A673 (cell line): ENCODE results near the gene PKP3. TPM values are rescaled to one million over a fixed set of nuclear protein-coding genes. Genes with fewer than 3 reads are reported as not detected.
"Not testable (repeated sequence)": the region's sequence is repeated elsewhere in the genome, so short reads cannot be mapped to it uniquely, and the experiment has no call there.

ENCODE experiments used
- BruUV-seq: library from RNA; stranded (reverse); fragments of 400-500 nt; replicated peaks from 2 replicates; lab custom pipeline; 2021; lab: Mats Ljungman, UMichigan
- CTCF ChIA-PET: fragments of 300-600 bp; sonication (Branson Sonifier 250); formaldehyde crosslinking; loops from one replicate; lab custom pipeline; 2022; ENCODE audit warnings: antibody characterized with exemption; lab: Charles Lee
- POLR2A ChIA-PET: fragments of 300-600 bp; sonication (Branson Sonifier 250); formaldehyde crosslinking; loops from one replicate; lab custom pipeline; 2022; ENCODE audit warnings: antibody characterized with exemption; ENCODE audit not compliant: low non-redundant PET; lab: Charles Lee
- DNase-seq: peaks from one replicate; pipeline ENCODE4 v3.0.0-alpha.2; 2015; ENCODE audit warnings: low spot score
- H3K27ac ChIP-seq: fragments of 200-600 bp; sonication (generic); 2 replicates; pipeline ENCODE4 v1.5.1; 2016; ENCODE audit warnings: mixed run types, low read depth, mild to moderate bottlenecking, mixed read lengths, antibody characterized with exemption, low read length; ENCODE audit not compliant: poor library complexity, severe bottlenecking
- H3K27me3 ChIP-seq: fragments of 200-600 bp; sonication (generic); replicated peaks from 2 replicates; pipeline ENCODE4 v1.6.1; 2017; ENCODE audit warnings: mixed run types, low read depth, mild to moderate bottlenecking, mixed read lengths, antibody characterized with exemption, low read length; ENCODE audit not compliant: insufficient read depth, poor library complexity
- H3K36me3 ChIP-seq: fragments of 200-600 bp; sonication (generic); 2 replicates; pipeline ENCODE4 v1.6.1; 2016; ENCODE audit warnings: mixed run types, mild to moderate bottlenecking, mixed read lengths, antibody characterized with exemption, low read length; ENCODE audit not compliant: insufficient read depth, poor library complexity, severe bottlenecking
- H3K4me1 ChIP-seq: fragments of 200-600 bp; sonication (generic); 2 replicates; pipeline ENCODE4 v1.6.1; 2017; ENCODE audit warnings: mixed run types, mild to moderate bottlenecking, mixed read lengths, antibody characterized with exemption, low read length; ENCODE audit not compliant: insufficient read depth, poor library complexity, severe bottlenecking
- H3K4me3 ChIP-seq: fragments of 200-600 bp; sonication (generic); 2 replicates; pipeline ENCODE4 v1.5.1; 2016; ENCODE audit warnings: low read depth, mixed run types, mild to moderate bottlenecking, mixed read lengths, low read length; ENCODE audit not compliant: poor library complexity, severe bottlenecking
- H3K9me3 ChIP-seq: fragments of 200-600 bp; sonication (generic); 2 replicates; pipeline ENCODE4 v1.6.1; 2016; ENCODE audit warnings: mixed run types, low read depth, mild to moderate bottlenecking, mixed read lengths, antibody characterized with exemption, low read length; ENCODE audit not compliant: poor library complexity, severe bottlenecking
- CTCF ChIP-seq: fragments of 300-800, 200-600 bp; sonication (generic); conservative IDR thresholded peaks from 2 replicates; pipeline ENCODE4 v1.5.1; 2017; ENCODE audit warnings: low read depth, mild to moderate bottlenecking, antibody characterized with exemption, low read length, moderate library complexity, mixed read lengths
- EZH2 ChIP-seq: fragments of 200-600 bp; sonication (generic); IDR thresholded peaks from 2 replicates; pipeline ENCODE4 v1.6.1; 2017; ENCODE audit warnings: borderline replicate concordance, low read depth, mild to moderate bottlenecking, mixed read lengths, antibody characterized with exemption, low read length; ENCODE audit not compliant: poor library complexity, severe bottlenecking
- intact Hi-C: fragments of 100-400 bp; cut with micrococcal nuclease; formaldehyde crosslinking; loops from one replicate; pipeline ENCODE4 v1.10.0; 2022; ENCODE audit not compliant: unreplicated experiment
- total RNA-seq: library from RNA; stranded (reverse); gene quantifications from 2 replicates; pipeline ENCODE4 v1.2.3, GENCODE V29; 2021

Gene PKP3
- total RNA-seq, 1 experiment from 2014 or later: not detected

DNA sequence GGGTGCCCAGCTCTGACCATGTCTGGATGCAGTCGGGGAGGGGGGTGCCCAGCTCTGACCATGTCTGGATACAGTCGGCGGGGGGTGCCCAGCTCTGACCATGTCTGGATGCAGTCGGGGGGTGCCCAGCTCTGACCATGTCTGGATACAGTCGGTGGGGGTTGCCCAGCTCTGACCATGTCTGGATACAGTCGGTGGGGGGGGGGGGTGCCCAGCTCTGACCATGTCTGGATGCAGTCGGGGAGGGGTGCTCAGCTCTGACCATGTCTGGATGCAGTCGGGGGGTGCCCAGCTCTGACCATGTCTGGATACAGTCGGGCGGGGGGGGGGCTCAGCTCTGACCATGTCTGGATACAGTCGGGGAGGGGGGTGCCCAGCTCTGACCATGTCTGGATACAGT, 17.5 kb downstream of the PKP3 start:
- H3K9me3 ChIP-seq, H3K4me1 ChIP-seq, DNase-seq, H3K4me3 ChIP-seq, POLR2A ChIA-PET, H3K36me3 ChIP-seq, H3K27ac ChIP-seq, BruUV-seq, intact Hi-C loops, CTCF ChIA-PET: not testable (repeated sequence)
- H3K27me3 ChIP-seq: peaks cover 14% of the 10 kb centered on the region

DNA sequence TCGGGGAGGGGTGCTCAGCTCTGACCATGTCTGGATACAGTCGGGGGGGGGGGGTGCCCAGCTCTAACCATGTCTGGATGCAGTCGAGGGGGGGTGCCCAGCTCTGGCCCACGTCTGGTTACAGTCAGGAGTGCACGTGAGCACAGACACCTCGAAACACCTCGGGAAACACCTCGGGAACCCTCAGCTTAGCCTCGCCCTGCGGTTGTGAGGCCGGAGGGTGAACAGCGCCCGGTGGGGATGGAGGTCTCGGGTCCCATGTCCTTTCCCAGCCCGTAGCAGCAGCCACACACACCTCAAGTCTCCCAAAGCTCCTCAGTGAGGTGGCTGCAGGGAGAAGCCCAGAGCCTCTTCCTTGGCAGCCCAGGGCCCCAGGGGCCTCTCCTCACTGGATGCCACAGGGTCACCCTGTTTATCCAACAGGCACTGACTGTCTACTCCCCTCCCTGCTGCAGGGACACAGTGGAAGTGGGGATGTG, 18.7 kb downstream of the PKP3 start:
- no peak overlapping the region for H3K27ac ChIP-seq
- no peaks in the 10 kb centered on the region for H3K4me1 ChIP-seq
- CTCF ChIA-PET: no interaction called here
- no TSS peak for BruUV-seq
- intact Hi-C loops: no loop called here
- TF ChIP-seq EZH2: no peak
- TF ChIP-seq CTCF: no peak
- no peaks in the 10 kb centered on the region for H3K36me3 ChIP-seq
- H3K4me3 ChIP-seq: no peak overlapping the region
- peaks cover 25% of the 10 kb centered on the region for H3K27me3 ChIP-seq
- POLR2A ChIA-PET: no interaction called here
- no peaks in the 10 kb centered on the region for H3K9me3 ChIP-seq
- no peak for DNase-seq

- no TSS peak for BruUV-seq
- TF ChIP-seq CTCF (no peak), EZH2 (no peak)
- no peak overlapping the region for H3K4me3 ChIP-seq
- DNase-seq: peak; percentile 23
- no peaks in the 10 kb centered on the region for H3K9me3 ChIP-seq
- CTCF ChIA-PET: no interaction called here
- intact Hi-C loops: no loop called here
- peaks cover 33% of the 10 kb centered on the region for H3K27me3 ChIP-seq
- no peaks in the 10 kb centered on the region for H3K36me3 ChIP-seq
- H3K27ac ChIP-seq: no peak overlapping the region
- POLR2A ChIA-PET: no interaction called here
- H3K4me1 ChIP-seq: no peaks in the 10 kb centered on the region
Observed at GRCh38 chr11:413120-414081, 19.4 kb downstream of the PKP3 start.
